ENCODE measurements around the gene CDT1.

Gene CDT1

DNA sequence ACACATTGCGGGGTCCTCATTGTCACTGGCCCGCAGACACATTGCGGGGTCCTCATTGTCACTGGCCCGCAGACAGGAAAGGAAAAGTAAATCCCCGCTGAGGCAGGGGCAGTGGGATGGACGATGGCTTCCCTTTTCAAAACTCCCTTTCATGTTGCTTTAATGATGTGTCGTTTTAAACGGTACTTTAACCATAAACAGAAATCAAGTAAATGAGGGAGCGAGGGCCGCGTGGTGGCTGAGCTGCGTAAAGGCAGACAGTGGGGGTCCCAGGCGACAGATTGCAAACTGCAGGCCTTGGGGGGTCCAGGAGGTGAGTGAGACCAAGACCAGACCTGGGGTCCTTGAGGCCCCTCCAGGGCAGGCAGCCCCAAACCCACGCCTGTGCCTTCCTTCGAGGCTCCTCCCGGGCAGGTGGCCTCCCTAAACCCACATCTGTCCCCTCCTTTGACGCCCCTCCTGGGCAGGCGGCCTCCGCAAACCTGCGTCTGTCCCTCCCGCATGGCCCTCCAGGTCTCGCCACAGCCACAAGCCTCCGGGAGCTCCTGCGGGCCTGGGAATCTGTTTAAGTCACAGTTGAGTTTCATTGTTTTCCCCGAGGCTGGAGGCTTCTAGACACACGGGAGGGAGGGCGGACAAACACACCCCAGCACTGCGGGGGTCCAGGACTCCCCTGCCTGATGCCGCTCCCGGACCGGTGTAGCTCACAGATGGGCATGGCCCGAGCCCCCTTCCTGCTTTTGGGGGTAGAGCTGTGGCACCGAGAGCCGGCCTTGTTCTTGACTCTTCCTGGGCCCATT, 25.9 kb upstream of the CDT1 start:
- no peaks in the 10 kb centered on the region for H3K9me3 ChIP-seq (ENCODE audit: insufficient read depth, low read depth, low read length)
- no peak overlapping the region for H4K91ac ChIP-seq (ENCODE audit: low read depth, low read length)
- no peak overlapping the region for H4K8ac ChIP-seq (ENCODE audit: low read depth, low read length)
- WGBS (ENCODE audit: extremely low coverage, insufficient coverage, insufficient read length) = no CpG with 5 or more reads among the region's 34 CpGs
- H3K27ac ChIP-seq (ENCODE audit: low read depth, low read length) = no peak overlapping the region
- DNase-seq = no peak
- H3K4me2 ChIP-seq (ENCODE audit: low read length) = no peak overlapping the region
- H2BK120ac ChIP-seq (ENCODE audit: insufficient read depth, low read length, poor library complexity) = no peak overlapping the region
- no peak overlapping the region for H2BK12ac ChIP-seq (ENCODE audit: low read length)
- H3K27me3 ChIP-seq (ENCODE audit: insufficient read depth, low read length) = no peaks in the 10 kb centered on the region
- peaks cover 0 to 5% of the 10 kb centered on the region in 2 experiments for H3K36me3 ChIP-seq (ENCODE audit: control insufficient read depth in 1 of 2, insufficient read depth in 2 of 2, low read length in 2 of 2)
- no peak overlapping the region for H4K12ac ChIP-seq (ENCODE audit: low read depth, low read length)
- H2BK5ac ChIP-seq (ENCODE audit: low read depth, low read length, poor library complexity) = no peak overlapping the region
- no peak overlapping the region for H2AFZ ChIP-seq (ENCODE audit: insufficient read depth, low read length, poor library complexity)
- H3K79me1 ChIP-seq (ENCODE audit: low read length) = peaks cover 4% of the 10 kb centered on the region
- H2AK5ac ChIP-seq (ENCODE audit: low read length) = peak overlapping the region; percentile 18
- H3K23ac ChIP-seq (ENCODE audit: low read length) = no peak overlapping the region
- H3K18ac ChIP-seq (ENCODE audit: low read length) = peak overlapping the region; percentile 48
- no peak overlapping the region for H3K9ac ChIP-seq (ENCODE audit: low read length)
- peaks cover 41 to 54% of the 10 kb centered on the region in 2 experiments for H3K4me1 ChIP-seq (ENCODE audit: control insufficient read depth in 1 of 2, insufficient read depth in 2 of 2, low read length in 2 of 2)
- no peak overlapping the region for H3K4me3 ChIP-seq (ENCODE audit: low read depth, low read length)
- H3K79me2 ChIP-seq (ENCODE audit: control insufficient read depth, insufficient read depth, low read length, poor library complexity) = peaks cover 13% of the 10 kb centered on the region
- H3K14ac ChIP-seq (ENCODE audit: low read length) = no peak overlapping the region
- H3K4ac ChIP-seq (ENCODE audit: low read depth, low read length) = peak overlapping the region; percentile 18

DNA sequence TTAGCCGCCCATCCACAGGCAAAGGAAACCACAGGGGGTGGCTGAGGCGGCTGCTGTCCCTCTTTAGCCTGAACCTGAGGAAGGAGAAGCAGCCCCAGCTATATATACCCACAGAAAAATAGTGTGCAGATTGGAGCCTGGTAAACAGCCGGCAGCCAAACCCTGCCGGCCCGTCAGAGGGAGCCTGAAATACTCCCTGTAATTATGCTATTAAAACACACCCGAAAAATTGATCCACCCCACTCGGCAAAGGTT, 25.4 kb upstream of the CDT1 start:
- no peak overlapping the region for H4K12ac ChIP-seq (ENCODE audit: low read depth, low read length)
- WGBS (ENCODE audit: extremely low coverage, insufficient coverage, insufficient read length) = no CpG with 5 or more reads among the region's 7 CpGs
- no peak overlapping the region for H4K8ac ChIP-seq (ENCODE audit: low read depth, low read length)
- H2AFZ ChIP-seq (ENCODE audit: insufficient read depth, low read length, poor library complexity) = no peak overlapping the region
- peaks cover 13% of the 10 kb centered on the region for H3K79me2 ChIP-seq (ENCODE audit: control insufficient read depth, insufficient read depth, low read length, poor library complexity)
- H3K9me3 ChIP-seq (ENCODE audit: insufficient read depth, low read depth, low read length) = no peaks in the 10 kb centered on the region
- no peak overlapping the region for H2AK5ac ChIP-seq (ENCODE audit: low read length)
- H2BK120ac ChIP-seq (ENCODE audit: insufficient read depth, low read length, poor library complexity) = no peak overlapping the region
- H3K36me3 ChIP-seq (ENCODE audit: control insufficient read depth in 1 of 2, insufficient read depth in 2 of 2, low read length in 2 of 2) = peaks cover 0 to 5% of the 10 kb centered on the region in 2 experiments
- DNase-seq = no peak
- no peak overlapping the region for H3K4me2 ChIP-seq (ENCODE audit: low read length)
- H3K79me1 ChIP-seq (ENCODE audit: low read length) = peaks cover 1% of the 10 kb centered on the region
- H2BK5ac ChIP-seq (ENCODE audit: low read depth, low read length, poor library complexity) = no peak overlapping the region
- no peak overlapping the region for H3K18ac ChIP-seq (ENCODE audit: low read length)
- no peak overlapping the region for H3K27ac ChIP-seq (ENCODE audit: low read depth, low read length)
- no peak overlapping the region for H3K23ac ChIP-seq (ENCODE audit: low read length)
- no peak overlapping the region for H2BK12ac ChIP-seq (ENCODE audit: low read length)
- H3K4ac ChIP-seq (ENCODE audit: low read depth, low read length) = no peak overlapping the region
- H4K91ac ChIP-seq (ENCODE audit: low read depth, low read length) = no peak overlapping the region
- H3K27me3 ChIP-seq (ENCODE audit: insufficient read depth, low read length) = no peaks in the 10 kb centered on the region
- no peak overlapping the region for H3K4me3 ChIP-seq (ENCODE audit: low read depth, low read length)
- no peak overlapping the region for H3K14ac ChIP-seq (ENCODE audit: low read length)
- H3K4me1 ChIP-seq (ENCODE audit: control insufficient read depth in 1 of 2, insufficient read depth in 2 of 2, low read length in 2 of 2) = peaks cover 40 to 53% of the 10 kb centered on the region in 2 experiments
- H3K9ac ChIP-seq (ENCODE audit: low read length) = no peak overlapping the region

DNA sequence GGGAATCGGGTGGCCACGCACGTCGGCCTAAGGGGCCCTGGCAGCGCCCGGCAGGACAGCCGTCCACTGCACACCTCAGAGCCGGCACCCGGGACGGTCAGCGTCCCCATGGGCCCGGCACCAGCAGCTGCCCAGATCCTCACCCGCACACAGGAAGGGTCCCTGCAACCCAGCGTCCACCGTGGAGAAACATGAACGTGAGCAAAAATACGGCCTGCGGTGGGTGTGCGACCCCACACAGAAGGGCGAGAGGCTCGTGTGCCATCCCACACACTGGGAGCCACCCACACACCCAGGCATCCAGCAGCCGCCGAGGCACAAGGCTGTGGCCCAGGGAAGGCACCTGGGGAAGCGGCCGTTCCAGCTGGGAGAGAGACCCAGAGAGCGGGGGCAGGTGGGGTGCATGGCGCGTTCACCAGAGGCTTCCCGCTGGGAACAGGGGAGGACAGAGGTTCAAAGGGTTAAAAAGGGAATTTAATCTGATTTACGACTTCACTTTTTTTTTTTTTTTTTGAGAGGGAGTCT, 25.0 kb upstream of the CDT1 start:
- Histone ChIP-seq H2BK12ac (ENCODE audit: low read length) (no peak overlapping the region), H2BK5ac (ENCODE audit: low read depth, low read length, poor library complexity) (no peak overlapping the region), H3K4ac (ENCODE audit: low read depth, low read length) (peak overlapping the region; percentile 11), H2AK5ac (ENCODE audit: low read length) (no peak overlapping the region), H2BK120ac (ENCODE audit: insufficient read depth, low read length, poor library complexity) (no peak overlapping the region), H3K79me2 (ENCODE audit: control insufficient read depth, insufficient read depth, low read length, poor library complexity) (peaks cover 15% of the 10 kb centered on the region), H3K18ac (ENCODE audit: low read length) (no peak overlapping the region), H3K23ac (ENCODE audit: low read length) (no peak overlapping the region), H3K4me2 (ENCODE audit: low read length) (no peak overlapping the region), H3K9me3 (ENCODE audit: insufficient read depth, low read depth, low read length) (no peaks in the 10 kb centered on the region), H3K27me3 (ENCODE audit: insufficient read depth, low read length) (no peaks in the 10 kb centered on the region), H3K14ac (ENCODE audit: low read length) (no peak overlapping the region), H3K4me3 (ENCODE audit: low read depth, low read length) (no peak overlapping the region), H4K91ac (ENCODE audit: low read depth, low read length) (no peak overlapping the region), H3K27ac (ENCODE audit: low read depth, low read length) (no peak overlapping the region), H3K79me1 (ENCODE audit: low read length) (peaks cover 2% of the 10 kb centered on the region), H4K8ac (ENCODE audit: low read depth, low read length) (no peak overlapping the region), H4K12ac (ENCODE audit: low read depth, low read length) (no peak overlapping the region), H2AFZ (ENCODE audit: insufficient read depth, low read length, poor library complexity) (no peak overlapping the region), H3K9ac (ENCODE audit: low read length) (no peak overlapping the region), H3K4me1 (ENCODE audit: control insufficient read depth in 1 of 2, insufficient read depth in 2 of 2, low read length in 2 of 2) (peaks cover 40 to 53% of the 10 kb centered on the region in 2 experiments), H3K36me3 (ENCODE audit: control insufficient read depth in 1 of 2, insufficient read depth in 2 of 2, low read length in 2 of 2) (peaks cover 0 to 5% of the 10 kb centered on the region in 2 experiments)
- DNase-seq = no peak
- no CpG with 5 or more reads among the region's 30 CpGs for WGBS (ENCODE audit: extremely low coverage, insufficient coverage, insufficient read length)

DNA sequence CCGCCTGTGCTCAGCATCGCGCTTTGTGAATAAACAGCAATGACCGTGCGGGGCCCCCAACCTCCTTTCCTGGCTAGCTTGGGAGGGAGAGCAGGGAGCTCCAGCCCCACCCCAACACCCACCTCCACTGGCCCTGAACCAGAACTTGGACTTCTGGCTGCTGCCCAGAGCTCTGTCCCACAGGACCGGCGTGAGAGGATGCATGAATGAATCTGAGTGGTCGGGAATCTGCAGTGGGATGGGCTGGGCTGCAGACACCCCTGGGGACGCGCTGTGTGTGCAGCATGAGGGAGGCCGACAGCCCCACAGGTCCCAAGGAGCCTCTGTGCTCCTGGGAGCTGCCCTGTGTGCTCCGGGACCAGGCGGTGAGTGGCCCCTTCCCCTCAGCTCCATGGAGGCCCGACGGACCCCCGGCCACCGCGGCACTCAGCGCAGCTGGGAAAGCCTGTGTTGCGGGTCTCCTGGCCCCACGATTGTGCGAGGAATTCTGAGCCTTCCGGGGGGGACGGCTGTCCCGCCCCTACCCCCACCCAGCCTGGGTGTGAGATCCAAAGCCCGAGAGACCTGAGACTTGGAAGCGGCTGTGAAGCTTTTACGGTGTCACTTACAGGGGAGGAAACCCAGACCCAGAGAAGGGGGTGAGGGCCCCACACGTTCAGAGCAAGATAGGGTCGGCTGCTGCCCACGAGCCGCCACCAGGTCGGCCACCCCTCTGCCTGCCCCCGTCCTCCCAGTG, 24.0 kb upstream of the CDT1 start:
- DNase-seq = no peak
- Histone ChIP-seq H2BK120ac (ENCODE audit: insufficient read depth, low read length, poor library complexity) (no peak overlapping the region), H3K4ac (ENCODE audit: low read depth, low read length) (peak overlapping the region; percentile 81), H3K4me1 (ENCODE audit: control insufficient read depth in 1 of 2, insufficient read depth in 2 of 2, low read length in 2 of 2) (peaks cover 37 to 50% of the 10 kb centered on the region in 2 experiments), H3K4me3 (ENCODE audit: low read depth, low read length) (no peak overlapping the region), H2AFZ (ENCODE audit: insufficient read depth, low read length, poor library complexity) (no peak overlapping the region), H3K9me3 (ENCODE audit: insufficient read depth, low read depth, low read length) (no peaks in the 10 kb centered on the region), H3K79me2 (ENCODE audit: control insufficient read depth, insufficient read depth, low read length, poor library complexity) (peaks cover 25% of the 10 kb centered on the region), H3K27me3 (ENCODE audit: insufficient read depth, low read length) (no peaks in the 10 kb centered on the region), H3K27ac (ENCODE audit: low read depth, low read length) (no peak overlapping the region), H3K36me3 (ENCODE audit: control insufficient read depth in 1 of 2, insufficient read depth in 2 of 2, low read length in 2 of 2) (peaks cover 0 to 5% of the 10 kb centered on the region in 2 experiments), H3K9ac (ENCODE audit: low read length) (no peak overlapping the region), H4K8ac (ENCODE audit: low read depth, low read length) (no peak overlapping the region), H4K91ac (ENCODE audit: low read depth, low read length) (no peak overlapping the region), H3K4me2 (ENCODE audit: low read length) (no peak overlapping the region), H3K79me1 (ENCODE audit: low read length) (peaks cover 12% of the 10 kb centered on the region), H4K12ac (ENCODE audit: low read depth, low read length) (no peak overlapping the region), H3K14ac (ENCODE audit: low read length) (no peak overlapping the region), H2BK12ac (ENCODE audit: low read length) (no peak overlapping the region), H2BK5ac (ENCODE audit: low read depth, low read length, poor library complexity) (no peak overlapping the region), H3K18ac (ENCODE audit: low read length) (peak overlapping the region; percentile 5), H2AK5ac (ENCODE audit: low read length) (peak overlapping the region; percentile 32), H3K23ac (ENCODE audit: low read length) (no peak overlapping the region)
- no CpG with 5 or more reads among the region's 34 CpGs for WGBS (ENCODE audit: extremely low coverage, insufficient coverage, insufficient read length)

All from trophoblast cell (in vitro differentiated cells and primary cell).